Measurements from ENCODE around the gene LYG1.
"Not testable (repeated sequence)": the region's sequence is repeated elsewhere in the genome, so short reads cannot be mapped to it uniquely, and the experiment has no call there.

The LYG1 gene

DNA sequence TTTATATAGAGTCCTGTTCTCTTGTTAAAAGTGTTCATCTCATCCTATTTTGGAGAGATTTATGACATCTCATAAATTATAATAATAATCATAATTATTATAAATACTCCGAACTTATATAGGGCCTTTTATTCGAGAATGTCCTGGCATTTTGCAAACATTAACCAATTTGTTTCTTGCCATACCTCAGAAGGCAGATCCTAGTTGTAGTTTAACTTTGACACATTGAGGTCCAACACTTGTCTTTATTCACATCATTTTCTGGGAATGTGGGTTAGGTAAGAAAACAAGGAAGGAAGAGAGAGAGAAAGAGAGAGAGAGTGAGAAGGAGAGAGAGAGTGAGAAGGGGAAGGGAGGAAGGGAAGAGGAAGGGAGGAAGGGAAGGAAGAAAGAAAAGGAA is at the start of gene LYG1:
Gene LYG1 (minus strand): TSS at position 101 of the 400 bp plus-strand sequence. CDS start 5,527 bp downstream, outside the sequence.
- DNase-seq, result not testable (repeated sequence)

GRCh38 chr2:99350194-99350593 is 49.2 kb upstream of the LYG1 start:
- DNase-seq, result no peak

GRCh38 chr2:99348173-99348572 is 47.2 kb upstream of the LYG1 start:
- DNase-seq, result no peak

DNA sequence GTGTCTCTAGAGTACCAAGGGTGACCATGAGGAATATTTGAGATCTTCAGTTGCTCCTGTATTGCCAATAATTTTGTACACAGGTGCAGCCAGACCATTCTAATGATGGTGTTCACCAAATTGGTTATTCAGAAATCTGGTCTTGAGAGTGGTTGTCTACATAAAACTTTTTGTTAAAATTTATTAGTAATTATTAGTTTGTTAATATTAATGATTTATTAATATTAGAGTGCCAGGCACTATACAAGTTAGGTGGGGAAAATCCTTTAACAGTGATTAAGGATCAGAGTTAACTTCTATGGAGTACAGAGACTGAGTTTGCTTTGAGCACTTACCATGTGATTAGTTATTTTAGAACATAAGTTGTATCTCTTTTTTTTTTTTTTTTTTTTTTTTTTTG is 45.2 kb upstream of the LYG1 start:
- no peak for DNase-seq

- DNase-seq, result not testable (repeated sequence)
Observed at GRCh38 chr2:99345446-99345845, 44.4 kb upstream of the LYG1 start.

DNA sequence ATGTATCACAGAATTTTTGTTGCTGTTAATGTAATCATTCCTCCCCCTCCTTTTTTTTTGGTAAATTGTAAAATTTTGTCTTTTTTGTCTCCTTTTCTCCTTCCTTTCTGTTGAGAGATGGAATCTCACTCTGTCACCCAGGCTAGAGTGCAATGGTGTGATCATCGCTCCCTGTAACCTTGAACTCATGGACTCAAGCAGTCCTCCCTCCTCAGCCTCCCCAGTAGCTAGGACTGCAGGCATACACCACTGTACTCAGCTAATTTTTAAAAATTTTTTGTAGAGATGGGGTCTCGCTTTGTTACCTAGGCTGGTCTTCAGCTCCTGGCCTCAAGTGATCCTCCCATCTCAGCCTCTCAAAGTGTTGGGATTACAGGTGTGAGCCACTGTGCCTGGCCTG is 41.5 kb upstream of the LYG1 start:
- no peak for DNase-seq

DNA sequence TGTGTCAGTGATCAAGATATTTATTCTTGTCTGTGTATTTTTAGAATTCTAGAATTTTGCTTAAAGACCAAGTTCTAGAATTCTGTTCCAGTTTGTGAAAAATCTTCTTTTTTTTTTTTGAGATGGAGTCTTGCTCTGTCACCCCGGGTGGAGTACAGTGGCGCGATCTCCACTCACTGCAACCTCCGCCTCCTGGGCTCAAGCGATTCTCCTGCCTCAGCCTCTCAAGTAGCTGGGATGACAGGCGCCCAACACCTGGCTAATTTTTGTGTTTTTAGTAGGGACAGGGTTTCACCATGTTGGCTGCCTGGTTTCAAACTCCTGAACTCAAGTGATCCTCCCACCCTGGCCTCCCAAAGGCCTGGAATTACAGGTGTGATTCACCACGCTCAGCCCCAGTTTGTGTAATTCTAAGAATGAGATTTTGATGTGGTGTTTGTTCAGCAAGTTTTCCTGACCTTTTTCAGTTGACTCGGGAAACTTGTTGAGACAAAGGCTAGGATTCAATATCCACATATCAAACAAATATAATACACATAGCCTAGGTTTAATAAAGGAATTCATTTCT is 39.8 kb upstream of the LYG1 start:
- no peak for DNase-seq

- peak; percentile 10 for DNase-seq
Observed at GRCh38 chr2:99338029-99338585, 37.1 kb upstream of the LYG1 start.

- DNase-seq, result peak; percentile 92
Observed at GRCh38 chr2:99337113-99338028, 36.4 kb upstream of the LYG1 start, which contains the start of gene EIF5B. Gene EIF5B, plus strand, starts transcription at chr2:99337389. Its CDS starts 166 bp downstream, at chr2:99337555.

DNA sequence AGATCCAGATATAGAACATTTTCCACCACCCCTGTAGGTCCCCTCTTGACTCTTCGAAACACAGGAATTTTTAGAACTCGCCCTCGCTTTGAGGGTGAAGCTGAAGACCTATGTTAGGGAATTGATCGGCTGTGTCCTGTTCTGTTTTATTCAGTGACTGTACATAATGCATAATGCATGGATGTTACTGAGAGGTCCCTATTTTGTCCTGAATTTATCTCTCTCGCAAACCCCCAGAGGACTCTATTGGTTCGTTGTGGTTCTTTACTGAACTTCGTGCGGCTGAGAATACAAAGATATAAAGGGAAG is 35.8 kb upstream of the LYG1 start:
- DNase-seq, result no peak

DNA sequence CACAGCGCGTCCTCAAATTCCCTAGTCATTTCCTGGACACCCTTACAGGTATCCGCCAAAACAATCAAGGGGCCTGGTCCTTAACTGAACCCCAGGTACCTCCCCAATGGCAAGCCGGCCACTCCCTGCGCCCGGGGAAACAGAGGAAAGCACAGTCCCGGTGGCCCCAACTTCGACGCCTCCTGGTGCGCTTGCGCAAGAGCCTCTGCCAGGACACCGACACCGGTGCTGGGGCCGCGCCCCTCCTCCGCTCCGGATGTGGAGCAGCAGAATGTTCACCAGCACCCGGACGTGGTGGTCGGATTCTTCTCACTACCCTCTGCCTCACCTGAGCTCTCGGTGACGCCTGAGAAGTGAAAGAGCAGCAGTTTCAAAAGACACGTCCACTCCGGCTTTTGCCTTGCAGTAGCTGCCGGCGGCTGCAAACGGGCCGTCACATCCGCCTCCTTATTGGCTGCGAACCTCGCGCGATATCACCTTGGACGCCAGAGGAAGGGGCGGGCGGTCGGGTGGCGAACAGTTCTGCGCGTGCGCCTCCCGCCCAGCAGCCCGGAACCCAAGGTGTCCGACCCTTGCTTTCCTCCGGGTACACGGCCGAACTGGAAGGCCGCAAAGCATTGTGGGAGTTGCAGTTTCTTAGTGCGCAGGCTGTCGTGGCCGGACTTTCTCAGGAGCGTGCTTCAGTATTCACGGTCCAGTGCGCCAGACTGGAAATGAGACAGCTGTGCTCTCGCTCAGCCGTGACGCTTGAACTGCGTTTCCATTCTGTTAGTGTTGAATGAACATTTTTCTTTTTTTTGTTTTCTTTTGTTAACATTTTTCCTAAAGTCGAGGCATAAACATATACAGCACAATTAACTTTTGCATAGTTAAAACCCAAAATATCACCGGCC is 35.2 kb upstream of the LYG1 start, which contains the start of gene TXNDC9:
Gene TXNDC9 (minus strand): TSS at position 423 of the 893 bp plus-strand sequence. CDS start 3,123 bp downstream, outside the sequence.
- DNase-seq, result peak; percentile 99

DNA sequence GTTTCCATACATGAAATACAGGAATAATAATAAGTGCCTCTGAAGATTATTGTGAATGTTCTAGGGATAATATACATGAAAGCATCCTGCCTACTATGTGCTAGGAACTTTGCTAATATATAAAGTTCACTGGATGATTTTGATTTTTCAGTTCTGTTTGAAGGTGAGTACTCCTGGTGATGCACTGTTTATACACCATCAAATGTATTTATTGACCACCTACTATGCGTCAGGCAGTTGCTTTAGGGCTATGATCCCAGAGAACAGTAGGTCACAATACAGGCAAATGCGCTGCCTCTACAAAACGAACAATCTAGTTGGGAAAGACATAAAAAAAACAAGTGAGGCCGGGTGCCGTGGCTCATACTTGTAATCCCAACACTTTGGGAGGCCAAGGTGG is 24.4 kb upstream of the LYG1 start:
- DNase-seq, result no peak

DNA sequence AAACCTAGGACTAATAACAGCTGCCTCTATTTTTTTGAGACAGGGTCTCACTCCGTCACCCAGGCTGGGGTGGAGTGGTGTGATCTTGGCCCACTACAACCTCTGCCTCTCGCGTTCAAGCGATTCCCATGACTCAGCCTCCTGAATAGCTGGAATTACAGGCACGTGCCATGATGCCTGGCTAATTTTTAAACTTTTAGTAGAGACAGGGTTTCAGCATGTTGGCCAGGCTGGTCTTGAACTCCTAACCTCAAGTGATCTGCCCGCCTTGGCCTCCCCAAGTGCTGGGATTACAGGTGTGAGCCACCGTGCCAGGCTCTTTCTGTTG is 16.8 kb upstream of the LYG1 start:
- DNase-seq, result not testable (repeated sequence)

GRCh38 chr2:99317161-99317872 is 16.3 kb upstream of the LYG1 start:
- no peak for DNase-seq

DNA sequence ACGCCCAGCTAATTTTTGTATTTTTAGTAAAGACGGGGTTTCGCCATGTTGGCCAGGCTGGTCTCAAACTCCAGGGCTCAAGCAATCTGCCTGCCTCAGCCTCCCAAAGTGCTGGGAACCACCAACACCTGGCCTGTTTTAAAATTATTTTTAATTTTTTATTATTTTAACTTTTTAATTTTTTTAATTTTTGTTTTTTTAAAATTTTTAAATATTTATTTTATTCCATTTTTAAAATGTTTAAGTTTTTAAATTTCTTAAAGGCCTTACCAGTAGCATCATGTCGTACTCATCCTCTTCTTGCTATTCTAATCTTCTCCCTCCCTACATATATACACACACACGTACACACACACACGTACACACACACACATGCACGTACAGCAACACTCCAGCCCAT is 1.4 kb downstream of the LYG1 start:
- DNase-seq, result no peak

- DNase-seq, result no peak
Observed at GRCh38 chr2:99297994-99298393, 3.0 kb downstream of the LYG1 start.

DNA sequence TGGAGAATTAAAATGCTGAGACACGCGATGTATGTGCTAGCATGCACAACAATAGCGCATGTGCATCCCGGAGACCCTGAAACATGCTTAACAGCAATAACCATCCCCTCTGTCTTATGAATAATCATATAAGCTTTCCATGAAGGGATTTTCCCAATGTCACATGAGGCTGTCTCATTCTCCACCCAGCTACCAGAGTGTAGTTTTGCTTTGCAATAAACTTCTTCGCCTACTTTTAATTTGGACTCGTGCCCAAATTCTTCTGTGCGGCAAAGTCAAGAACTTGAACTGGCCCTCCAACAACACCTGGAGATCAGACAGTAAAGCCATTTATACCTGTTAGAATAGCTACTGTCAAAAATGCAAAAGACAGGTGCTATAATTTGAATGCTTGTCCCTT is 15.5 kb downstream of the LYG1 start:
- DNase-seq, result no peak

DNA sequence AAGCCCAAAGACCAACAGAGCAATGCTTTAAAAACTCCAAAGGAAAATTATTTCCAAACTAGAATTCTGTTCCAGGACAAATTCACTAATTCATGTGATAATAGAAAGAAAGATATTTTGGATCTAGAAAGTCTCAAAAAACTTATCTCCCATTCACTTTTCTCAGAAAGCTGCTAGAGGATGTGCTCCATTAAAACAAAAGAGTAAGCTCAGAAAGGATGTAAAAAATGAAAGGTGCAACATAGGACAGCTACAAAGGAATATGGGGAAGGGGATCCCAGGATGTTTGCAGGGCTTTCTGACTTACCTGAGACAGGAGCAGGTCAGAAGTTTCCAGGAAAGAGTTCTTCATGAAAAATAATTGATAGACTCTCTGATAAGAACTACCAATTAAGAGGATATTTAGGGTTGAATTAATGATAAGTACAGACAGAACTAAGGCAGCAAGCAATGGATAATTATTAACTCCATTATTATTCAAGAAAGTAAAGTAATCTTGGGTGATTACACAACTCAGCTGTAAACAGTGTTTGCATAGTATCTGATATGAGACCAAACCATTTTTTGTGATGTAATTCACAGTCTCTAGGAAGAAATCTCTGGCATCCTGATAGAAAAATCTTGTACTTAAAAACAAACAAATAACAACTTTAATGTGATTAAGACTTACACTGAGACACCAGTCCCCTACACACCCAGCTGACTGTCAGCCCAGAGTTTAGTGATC is 20.9 kb downstream of the LYG1 start:
- no peak for DNase-seq

- DNase-seq, result no peak
Observed at GRCh38 chr2:99278793-99279291, 22.2 kb downstream of the LYG1 start.

DNA sequence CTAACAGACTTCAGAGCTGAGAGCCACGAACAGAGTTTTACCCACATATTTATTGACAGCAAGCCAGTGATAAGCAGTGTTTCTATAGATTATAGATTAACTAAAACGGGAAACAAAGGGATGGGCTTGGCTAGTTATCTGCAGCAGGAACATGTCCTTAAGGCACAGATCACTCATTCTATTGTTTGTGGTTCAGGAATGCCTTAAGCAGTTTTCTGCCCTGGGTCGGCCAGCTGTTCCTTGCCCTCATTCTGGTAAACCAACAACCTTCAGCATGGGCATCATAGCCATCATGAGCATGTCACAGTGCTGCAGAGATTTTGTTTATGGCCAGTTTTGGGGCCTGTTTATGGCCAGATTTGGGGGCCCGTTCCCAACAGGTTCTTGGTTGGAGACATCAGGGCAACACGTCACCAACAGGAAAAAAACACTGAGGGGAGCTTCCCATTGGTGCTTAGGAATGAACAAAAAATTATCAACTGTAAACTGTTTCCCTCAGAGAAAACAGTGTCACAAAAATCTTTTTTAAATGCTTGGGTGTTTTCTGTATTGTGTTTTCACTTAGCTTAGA is 22.7 kb downstream of the LYG1 start:
- DNase-seq, result not testable (repeated sequence)

GRCh38 chr2:99275882-99276281 is 25.1 kb downstream of the LYG1 start:
- no peak for DNase-seq
